T1000 (cell line): ENCODE results near the gene SOX5.

Experiments used
- DNase-seq: peaks from one replicate; lab custom pipeline; 2025; ENCODE audit warnings: mixed read lengths; lab: John Stamatoyannopoulos, UW

Gene SOX5

GRCh38 chr12:23949348-23950209 lies at the start of gene SOX5:
SOX5 (minus strand) TSS chr12:23949670; CDS start chr12:23949601, 69 bp downstream.
- no peak for DNase-seq

- DNase-seq: no peak
Observed at GRCh38 chr12:23987046-23987445, 37.6 kb upstream of the SOX5 start.

GRCh38 chr12:23980826-23981225 lies 31.4 kb upstream of the SOX5 start:
- no peak for DNase-seq

- DNase-seq: no peak
Observed at GRCh38 chr12:23964812-23965211, 15.3 kb upstream of the SOX5 start.

GRCh38 chr12:23959826-23960225 lies 10.4 kb upstream of the SOX5 start:
- DNase-seq: no peak

- DNase-seq: no peak
Observed at GRCh38 chr12:23954332-23954731, 4.9 kb upstream of the SOX5 start.

- no peak for DNase-seq
Observed at GRCh38 chr12:23952071-23952470, 2.6 kb upstream of the SOX5 start.

GRCh38 chr12:23950775-23951451 lies 1.4 kb upstream of the SOX5 start:
- DNase-seq: no peak

- DNase-seq: no peak
Observed at GRCh38 chr12:23950210-23950774, 822 bp upstream of the SOX5 start.

- no peak for DNase-seq
Observed at GRCh38 chr12:23948291-23948690, 1.2 kb downstream of the SOX5 start.

- DNase-seq: no peak
Observed at GRCh38 chr12:23947395-23947794, 2.1 kb downstream of the SOX5 start.

- no peak for DNase-seq
Observed at GRCh38 chr12:23945249-23945648, 4.2 kb downstream of the SOX5 start.

- no peak for DNase-seq
Observed at GRCh38 chr12:23944067-23944466, 5.4 kb downstream of the SOX5 start.

GRCh38 chr12:23942841-23943240 lies 6.6 kb downstream of the SOX5 start:
- no peak for DNase-seq

GRCh38 chr12:23941780-23942179 lies 7.7 kb downstream of the SOX5 start:
- no peak for DNase-seq

GRCh38 chr12:23938422-23938821 lies 11.0 kb downstream of the SOX5 start:
- no peak for DNase-seq

GRCh38 chr12:23931176-23931575 lies 18.3 kb downstream of the SOX5 start:
- DNase-seq: no peak

- DNase-seq: no peak
Observed at GRCh38 chr12:23930599-23930998, 18.9 kb downstream of the SOX5 start.

- no peak for DNase-seq
Observed at GRCh38 chr12:23929906-23930305, 19.6 kb downstream of the SOX5 start.

GRCh38 chr12:23927907-23928306 lies 21.6 kb downstream of the SOX5 start:
- DNase-seq: no peak

GRCh38 chr12:23921099-23921856 lies 28.2 kb downstream of the SOX5 start:
- DNase-seq: no peak

GRCh38 chr12:23911574-23911973 lies 37.9 kb downstream of the SOX5 start:
- no peak for DNase-seq
